HepG2 (cell line): Measurements from ENCODE around the gene TYMS. TPM values are rescaled to one million over a fixed set of nuclear protein-coding genes. Genes with fewer than 3 reads are reported as not detected.

Experiments used
- AGO1 ChIP-seq: fragments of 200-400 bp; formaldehyde crosslinking; IDR thresholded peaks from 2 replicates; pipeline ENCODE4 v1.6.1; 2017; ENCODE audit warnings: mild to moderate bottlenecking, low read depth, low read length, moderate library complexity; ENCODE audit not compliant: poor library complexity, severe bottlenecking
- FOSL1 ChIP-seq: sonication (generic); formaldehyde crosslinking; IDR thresholded peaks from 2 replicates; pipeline ENCODE4 v1.9.0; 2021; ENCODE audit warnings: missing genetic modification reagents, borderline replicate concordance
- FOXK1 ChIP-seq: sonication (generic); formaldehyde crosslinking; IDR thresholded peaks from 2 replicates; pipeline ENCODE4 v1.4.0; 2020; ENCODE audit warnings: low read depth, missing genetic modification reagents, borderline replicate concordance
- GTF3A ChIP-seq: sonication (generic); formaldehyde crosslinking; conservative IDR thresholded peaks from 2 replicates; pipeline ENCODE4 v1.4.0; 2020; ENCODE audit warnings: mild to moderate bottlenecking, missing genetic modification reagents
- HOXA9 ChIP-seq: sonication (generic); formaldehyde crosslinking; IDR thresholded peaks from 2 replicates; pipeline ENCODE4 v1.8.1; 2022; ENCODE audit warnings: missing genetic modification reagents, mild to moderate bottlenecking, moderate library complexity, borderline replicate concordance
- MBNL3 ChIP-seq: fragments of 250-450 bp; sonication (Bioruptor Pico); conservative IDR thresholded peaks from 2 replicates; pipeline ENCODE4 v1.8.0; 2022; ENCODE audit warnings: mild to moderate bottlenecking, inconsistent platforms
- MTF1 ChIP-seq: sonication (generic); formaldehyde crosslinking; IDR thresholded peaks from 2 replicates; pipeline ENCODE4 v1.5.0; 2020; ENCODE audit warnings: missing genetic modification reagents
- PCBP1 ChIP-seq: fragments of 200-400 bp; formaldehyde crosslinking; IDR thresholded peaks from 2 replicates; pipeline ENCODE4 v1.6.1; 2017; ENCODE audit warnings: mild to moderate bottlenecking, low read depth, low read length, borderline replicate concordance
- PHF20 ChIP-seq: sonication (generic); formaldehyde crosslinking; IDR thresholded peaks from 2 replicates; pipeline ENCODE4 v1.5.0; 2020; ENCODE audit warnings: mild to moderate bottlenecking, missing genetic modification reagents
- POLR2AphosphoS5 ChIP-seq: IDR thresholded peaks from 2 replicates; pipeline ENCODE4 v1.6.1; 2012; ENCODE audit warnings: low read depth, low read length
- RFX5 ChIP-seq: IDR thresholded peaks from 2 replicates; pipeline ENCODE4 v1.6.1; 2011; ENCODE audit warnings: low read depth, low read length, improper control_type of control experiment
- TGIF2 ChIP-seq: IDR thresholded peaks from 2 replicates; pipeline ENCODE4 v1.6.1; 2016; ENCODE audit warnings: control low read depth, missing compliant biosample characterization
- ZBTB38 ChIP-seq: sonication (generic); formaldehyde crosslinking; IDR thresholded peaks from 2 replicates; pipeline ENCODE4 v1.5.1; 2020; ENCODE audit warnings: mild to moderate bottlenecking, missing genetic modification reagents
- ZNF10 ChIP-seq: sonication (generic); formaldehyde crosslinking; IDR thresholded peaks from 2 replicates; pipeline ENCODE4 v1.4.0; 2020; ENCODE audit warnings: mild to moderate bottlenecking, low read depth, missing genetic modification reagents, borderline replicate concordance
- ZNF235 ChIP-seq: sonication (generic); formaldehyde crosslinking; IDR thresholded peaks from 2 replicates; pipeline ENCODE4 v1.8.1; 2023; ENCODE audit warnings: mild to moderate bottlenecking, missing genetic modification reagents, borderline replicate concordance
- ZNF30 ChIP-seq: sonication (generic); formaldehyde crosslinking; IDR thresholded peaks from 2 replicates; pipeline ENCODE4 v1.5.0; 2020; ENCODE audit warnings: mild to moderate bottlenecking, missing genetic modification reagents
- ZNF33A ChIP-seq: sonication (generic); formaldehyde crosslinking; IDR thresholded peaks from 2 replicates; pipeline ENCODE4 v1.5.1; 2020; ENCODE audit warnings: missing genetic modification reagents, mild to moderate bottlenecking, moderate library complexity, borderline replicate concordance
- ZNF484 ChIP-seq: sonication (generic); formaldehyde crosslinking; IDR thresholded peaks from 2 replicates; pipeline ENCODE4 v1.5.1; 2020; ENCODE audit warnings: mild to moderate bottlenecking, low read depth, missing genetic modification reagents, borderline replicate concordance
- ZNF530 ChIP-seq: sonication (generic); formaldehyde crosslinking; IDR thresholded peaks from 2 replicates; pipeline ENCODE4 v1.5.0; 2020; ENCODE audit warnings: low read depth, mild to moderate bottlenecking, missing genetic modification reagents
- ZNF749 ChIP-seq: sonication (generic); formaldehyde crosslinking; IDR thresholded peaks from 2 replicates; pipeline ENCODE4 v1.8.0; 2022; ENCODE audit warnings: mild to moderate bottlenecking, missing genetic modification reagents, moderate library complexity, borderline replicate concordance
- ZNF776 ChIP-seq: sonication (generic); formaldehyde crosslinking; IDR thresholded peaks from 2 replicates; pipeline ENCODE4 v1.4.0; 2020; ENCODE audit warnings: mild to moderate bottlenecking, missing genetic modification reagents
- ZNF850 ChIP-seq: sonication (generic); formaldehyde crosslinking; conservative IDR thresholded peaks from 2 replicates; pipeline ENCODE4 v1.9.0; 2021; ENCODE audit warnings: mild to moderate bottlenecking, missing genetic modification reagents
- ZNF883 ChIP-seq: sonication (generic); formaldehyde crosslinking; IDR thresholded peaks from 2 replicates; pipeline ENCODE4 v1.5.1; 2020; ENCODE audit warnings: mild to moderate bottlenecking, missing genetic modification reagents; ENCODE audit errors: not compliant biosample characterization
- polyA plus RNA-seq, 8 experiments: library from polyadenylated mRNA; depleted of rRNA in 3 of 8; stranded (reverse) in 7 of 8; unstranded in 1 of 8; fragments of >200 nt; fragmentation: Illumina TruSeq in 4 of 8; extraction: Trizol in 4 of 8; gene quantifications; 2 replicates each; pipeline versions ENCODE4 v1.2.1 to v1.2.3, GENCODE V29; 2011 to 2016; ENCODE audit warnings: low read depth in 4 of 8, missing spikeins in 1 of 8, mixed read lengths in 1 of 8; ENCODE audit not compliant: insufficient read depth in 1 of 8
- total RNA-seq, 5 experiments: library from RNA; depleted of rRNA; stranded (reverse); fragments of >200 nt; fragmentation: Illumina TruSeq; extraction: Trizol; gene quantifications; 2 replicates each; pipeline ENCODE4 v1.2.3, GENCODE V29; 2016; ENCODE audit warnings: low read depth in 1 of 5
- TF ChIP-seq, protein P1 (sequence below): sonication (generic); formaldehyde crosslinking; IDR thresholded peaks from 2 replicates; pipeline ENCODE4 v1.4.0; 2020; ENCODE audit warnings: missing genetic modification reagents
- TF ChIP-seq, protein P2 (sequence below): sonication (generic); formaldehyde crosslinking; IDR thresholded peaks from 2 replicates; pipeline ENCODE4 v1.9.0; 2022; ENCODE audit warnings: low read depth, missing genetic modification reagents
- TF ChIP-seq, protein P3 (sequence below): sonication (generic); formaldehyde crosslinking; conservative IDR thresholded peaks from 2 replicates; pipeline ENCODE4 v1.5.0; 2020; ENCODE audit warnings: missing genetic modification reagents

Gene TYMS
- total and polyA plus RNA-seq, 2 of the 13 experiments (the other 11 are each of a cell fraction or from before 2014, with no cell fraction given), result 80.1 to 106 TPM

DNA sequence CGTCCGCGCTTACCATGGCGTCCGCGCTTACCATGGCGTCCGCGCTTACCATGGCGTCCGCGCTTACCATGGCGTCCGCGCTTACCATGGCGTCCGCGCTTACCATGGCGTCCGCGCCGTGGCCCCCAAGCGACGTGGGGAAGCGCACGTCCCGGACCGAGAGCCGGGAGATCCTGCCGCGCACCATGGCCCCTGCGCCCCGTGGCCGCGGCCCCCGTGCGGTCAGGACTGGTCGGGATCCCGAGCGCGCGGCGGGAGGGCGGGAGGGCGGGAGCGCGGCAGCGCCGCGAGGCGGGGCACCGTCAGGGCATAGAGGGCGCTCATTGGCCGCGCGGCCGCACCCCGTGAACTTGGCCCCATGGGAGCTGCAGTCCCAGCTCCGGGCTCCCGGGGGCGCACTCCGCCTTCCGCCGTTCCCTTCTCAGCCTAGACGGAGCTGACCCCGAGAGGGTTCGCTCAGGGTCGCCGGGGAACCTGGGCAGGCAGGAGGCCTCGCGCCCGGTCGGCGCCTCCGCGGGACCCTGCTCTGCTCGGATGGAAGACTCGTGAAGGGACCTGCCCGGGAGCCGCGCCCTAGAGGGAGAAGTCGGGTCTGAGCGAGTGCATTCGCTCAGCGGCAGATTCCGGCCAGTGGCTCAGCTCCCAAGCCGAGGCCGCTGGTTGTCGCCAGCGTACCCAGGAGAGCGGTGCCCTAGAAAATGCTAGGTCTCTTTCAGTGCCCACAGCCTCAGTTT, 55.1 kb downstream of the TYMS start, which contains the start of gene ENOSF1 (continued):
- TF ChIP-seq, protein P1, sequence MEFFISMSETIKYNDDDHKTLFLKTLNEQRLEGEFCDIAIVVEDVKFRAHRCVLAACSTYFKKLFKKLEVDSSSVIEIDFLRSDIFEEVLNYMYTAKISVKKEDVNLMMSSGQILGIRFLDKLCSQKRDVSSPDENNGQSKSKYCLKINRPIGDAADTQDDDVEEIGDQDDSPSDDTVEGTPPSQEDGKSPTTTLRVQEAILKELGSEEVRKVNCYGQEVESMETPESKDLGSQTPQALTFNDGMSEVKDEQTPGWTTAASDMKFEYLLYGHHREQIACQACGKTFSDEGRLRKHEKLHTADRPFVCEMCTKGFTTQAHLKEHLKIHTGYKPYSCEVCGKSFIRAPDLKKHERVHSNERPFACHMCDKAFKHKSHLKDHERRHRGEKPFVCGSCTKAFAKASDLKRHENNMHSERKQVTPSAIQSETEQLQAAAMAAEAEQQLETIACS, result peak; percentile 73
- TF ChIP-seq, protein P2, sequence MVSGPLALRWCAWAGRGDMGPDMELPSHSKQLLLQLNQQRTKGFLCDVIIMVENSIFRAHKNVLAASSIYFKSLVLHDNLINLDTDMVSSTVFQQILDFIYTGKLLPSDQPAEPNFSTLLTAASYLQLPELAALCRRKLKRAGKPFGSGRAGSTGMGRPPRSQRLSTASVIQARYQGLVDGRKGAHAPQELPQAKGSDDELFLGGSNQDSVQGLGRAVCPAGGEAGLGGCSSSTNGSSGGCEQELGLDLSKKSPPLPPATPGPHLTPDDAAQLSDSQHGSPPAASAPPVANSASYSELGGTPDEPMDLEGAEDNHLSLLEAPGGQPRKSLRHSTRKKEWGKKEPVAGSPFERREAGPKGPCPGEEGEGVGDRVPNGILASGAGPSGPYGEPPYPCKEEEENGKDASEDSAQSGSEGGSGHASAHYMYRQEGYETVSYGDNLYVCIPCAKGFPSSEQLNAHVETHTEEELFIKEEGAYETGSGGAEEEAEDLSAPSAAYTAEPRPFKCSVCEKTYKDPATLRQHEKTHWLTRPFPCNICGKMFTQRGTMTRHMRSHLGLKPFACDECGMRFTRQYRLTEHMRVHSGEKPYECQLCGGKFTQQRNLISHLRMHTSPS (CRISPR knock-in tag), result no peak; the same call in 1 of the 2 replicates
- TF ChIP-seq ZNF33A (CRISPR knock-in tag) (peak; percentile 27; the same call in 1 of the 2 replicates), POLR2AphosphoS5 (peak; percentile 45; the same call in 1 of the 2 replicates), ZNF749 (CRISPR knock-in tag) (peak; percentile 90), ZNF10 (CRISPR knock-in tag) (no peak), GTF3A (CRISPR knock-in tag) (no peak), ZNF530 (CRISPR knock-in tag) (no peak), RFX5 (no peak), MTF1 (no peak), MBNL3 (no peak), PHF20 (CRISPR knock-in tag) (no peak), PCBP1 (no peak), FOXK1 (CRISPR knock-in tag) (peak; percentile 42; the same call in 1 of the 2 replicates), FOSL1 (CRISPR knock-in tag) (no peak), ZBTB38 (CRISPR knock-in tag) (peak; percentile 95), ZNF850 (CRISPR knock-in tag) (peak; percentile 69; the same call in 1 of the 2 replicates), ZNF484 (CRISPR knock-in tag) (no peak), AGO1 (no peak), ZNF30 (CRISPR knock-in tag) (peak; percentile 88; the same call in 1 of the 2 replicates), ZNF235 (CRISPR knock-in tag) (0 out of 2 replicates have a peak, but pooled peaks have one; percentile 36), ZNF776 (CRISPR knock-in tag) (no peak), TGIF2 (no peak), ZNF883 (no peak), HOXA9 (CRISPR knock-in tag) (peak; percentile 69; the same call in 1 of the 2 replicates)
- TF ChIP-seq, protein P3, sequence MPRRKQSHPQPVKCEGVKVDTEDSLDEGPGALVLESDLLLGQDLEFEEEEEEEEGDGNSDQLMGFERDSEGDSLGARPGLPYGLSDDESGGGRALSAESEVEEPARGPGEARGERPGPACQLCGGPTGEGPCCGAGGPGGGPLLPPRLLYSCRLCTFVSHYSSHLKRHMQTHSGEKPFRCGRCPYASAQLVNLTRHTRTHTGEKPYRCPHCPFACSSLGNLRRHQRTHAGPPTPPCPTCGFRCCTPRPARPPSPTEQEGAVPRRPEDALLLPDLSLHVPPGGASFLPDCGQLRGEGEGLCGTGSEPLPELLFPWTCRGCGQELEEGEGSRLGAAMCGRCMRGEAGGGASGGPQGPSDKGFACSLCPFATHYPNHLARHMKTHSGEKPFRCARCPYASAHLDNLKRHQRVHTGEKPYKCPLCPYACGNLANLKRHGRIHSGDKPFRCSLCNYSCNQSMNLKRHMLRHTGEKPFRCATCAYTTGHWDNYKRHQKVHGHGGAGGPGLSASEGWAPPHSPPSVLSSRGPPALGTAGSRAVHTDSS (CRISPR knock-in tag), result no peak
